ENCODE data around the gene SNRNP48.

GRCh38 chr6:7555671-7556070 is 34.3 kb upstream of the SNRNP48 start:
- TF ChIP-seq CTCF (IDR thresholded peaks at IDR 0.05) (no peak), POLR2AphosphoS5 (IDR thresholded peaks at IDR 0.05) (no peak)
